Eye (tissue), 1 donor: ENCODE results near the gene TRAF1.

Source experiments
- DNase-seq: peaks from one replicate; pipeline ENCODE4 v3.0.0-alpha.2; 2015

Gene TRAF1

DNA sequence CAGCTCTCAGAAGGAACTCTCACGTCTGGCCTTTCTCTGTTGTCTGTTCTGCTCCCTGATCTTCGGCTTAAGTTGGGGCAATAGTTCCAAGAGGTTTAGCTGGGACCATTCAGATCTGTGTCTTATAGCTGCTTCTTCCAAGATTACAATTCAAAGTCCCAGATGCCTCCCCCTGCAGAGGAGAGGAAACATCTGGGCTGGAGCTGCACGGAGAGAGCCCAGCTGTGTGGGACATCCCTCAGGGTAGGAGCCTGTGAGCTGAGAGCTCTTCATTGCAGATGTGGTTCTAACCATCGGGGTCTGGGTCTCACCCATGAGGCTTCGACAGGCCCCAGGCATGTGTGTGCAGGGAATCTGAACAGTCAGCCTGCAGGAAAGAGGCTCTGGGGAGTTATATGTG lies 40.6 kb downstream of the TRAF1 start:
- DNase-seq: peak; percentile 33

DNA sequence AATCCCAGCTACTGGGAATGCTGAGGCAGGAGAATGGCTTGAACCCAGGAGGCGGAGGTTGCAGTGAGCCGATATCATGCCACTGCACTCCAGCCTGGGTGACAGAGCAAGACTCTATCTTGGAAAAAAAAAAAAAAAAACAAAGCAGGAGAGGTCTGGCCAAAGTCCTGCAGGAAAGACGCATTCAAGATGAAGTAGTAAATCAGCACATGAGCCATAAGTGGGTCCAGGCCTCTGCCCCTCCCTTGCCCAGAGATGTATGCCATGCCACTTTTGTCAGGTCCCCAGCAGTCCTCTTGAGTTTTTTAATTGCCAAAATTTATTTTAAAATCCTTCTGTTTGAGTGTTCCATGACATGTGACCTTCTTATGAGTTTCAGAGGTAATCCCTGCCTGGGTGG lies 41.1 kb downstream of the TRAF1 start:
- no peak for DNase-seq

DNA sequence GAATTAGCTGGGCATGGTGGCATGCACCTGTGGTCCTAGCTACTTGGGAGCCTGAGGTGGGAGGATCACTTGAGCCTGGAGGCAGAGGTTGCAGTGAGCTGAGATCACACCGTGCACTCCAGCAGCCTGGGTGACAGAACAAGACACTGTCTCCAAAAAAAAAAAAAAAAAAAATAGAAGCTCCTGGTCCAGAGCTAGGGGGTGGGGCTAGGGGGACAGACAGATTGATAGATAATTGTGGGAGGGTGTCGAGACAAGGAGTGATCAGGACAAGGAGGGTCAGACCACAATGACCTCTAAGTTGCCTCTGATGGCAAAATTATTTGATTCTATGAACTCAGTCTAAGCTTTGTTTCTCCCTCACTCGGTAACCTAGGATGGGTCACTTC lies 43.0 kb downstream of the TRAF1 start:
- no peak for DNase-seq

DNA sequence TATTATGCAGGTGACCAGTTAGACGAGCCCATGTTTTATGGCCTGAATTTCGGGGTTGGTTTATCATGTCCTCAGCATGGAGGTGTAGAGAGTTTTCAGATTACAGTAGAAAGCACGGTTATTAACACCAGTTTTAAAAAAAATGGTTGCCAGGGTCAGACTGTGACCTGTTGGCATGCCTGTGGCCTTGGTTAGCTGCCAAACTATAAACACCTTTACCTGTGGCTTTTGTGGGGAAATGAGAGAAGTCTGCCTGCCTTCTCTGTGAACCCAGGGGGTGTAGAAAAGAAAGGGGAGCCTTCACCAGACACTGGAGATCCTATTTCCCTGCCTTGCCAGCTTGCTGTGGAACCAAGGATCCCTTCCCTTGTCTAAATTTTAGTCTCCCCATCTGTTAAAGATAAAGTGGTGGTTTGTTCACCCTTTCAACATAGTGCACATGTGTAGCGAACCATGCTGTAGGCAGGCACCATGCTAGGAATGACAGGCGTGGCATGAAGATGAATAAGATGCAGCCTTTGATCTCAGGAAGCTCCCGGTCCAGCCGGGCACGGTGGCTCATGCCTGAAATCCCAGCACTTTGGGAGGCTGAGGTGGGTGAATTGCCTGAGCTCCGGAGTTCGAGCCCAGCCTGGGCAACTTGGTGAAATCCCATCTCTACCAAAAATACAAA lies 43.5 kb downstream of the TRAF1 start:
- no peak for DNase-seq

DNA sequence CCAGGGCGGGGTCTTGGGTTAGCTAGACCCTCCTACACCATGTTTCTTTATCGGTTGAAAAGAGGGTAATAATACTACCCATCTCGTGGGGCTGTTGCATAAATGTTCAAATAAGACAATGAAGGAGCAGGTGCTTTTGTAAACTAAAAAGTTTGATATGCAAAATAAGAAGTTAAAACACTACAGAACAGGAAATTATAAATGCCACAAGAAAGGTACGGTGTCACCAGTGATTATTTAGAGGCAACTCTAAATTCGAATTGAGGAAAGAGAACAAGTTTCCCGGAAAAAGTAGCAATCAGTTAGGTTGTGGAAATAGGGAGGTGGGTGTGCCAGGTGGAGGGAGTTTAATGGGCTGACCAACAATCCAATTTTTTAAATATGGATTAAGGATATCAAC lies 47.1 kb downstream of the TRAF1 start:
- DNase-seq: no peak

DNA sequence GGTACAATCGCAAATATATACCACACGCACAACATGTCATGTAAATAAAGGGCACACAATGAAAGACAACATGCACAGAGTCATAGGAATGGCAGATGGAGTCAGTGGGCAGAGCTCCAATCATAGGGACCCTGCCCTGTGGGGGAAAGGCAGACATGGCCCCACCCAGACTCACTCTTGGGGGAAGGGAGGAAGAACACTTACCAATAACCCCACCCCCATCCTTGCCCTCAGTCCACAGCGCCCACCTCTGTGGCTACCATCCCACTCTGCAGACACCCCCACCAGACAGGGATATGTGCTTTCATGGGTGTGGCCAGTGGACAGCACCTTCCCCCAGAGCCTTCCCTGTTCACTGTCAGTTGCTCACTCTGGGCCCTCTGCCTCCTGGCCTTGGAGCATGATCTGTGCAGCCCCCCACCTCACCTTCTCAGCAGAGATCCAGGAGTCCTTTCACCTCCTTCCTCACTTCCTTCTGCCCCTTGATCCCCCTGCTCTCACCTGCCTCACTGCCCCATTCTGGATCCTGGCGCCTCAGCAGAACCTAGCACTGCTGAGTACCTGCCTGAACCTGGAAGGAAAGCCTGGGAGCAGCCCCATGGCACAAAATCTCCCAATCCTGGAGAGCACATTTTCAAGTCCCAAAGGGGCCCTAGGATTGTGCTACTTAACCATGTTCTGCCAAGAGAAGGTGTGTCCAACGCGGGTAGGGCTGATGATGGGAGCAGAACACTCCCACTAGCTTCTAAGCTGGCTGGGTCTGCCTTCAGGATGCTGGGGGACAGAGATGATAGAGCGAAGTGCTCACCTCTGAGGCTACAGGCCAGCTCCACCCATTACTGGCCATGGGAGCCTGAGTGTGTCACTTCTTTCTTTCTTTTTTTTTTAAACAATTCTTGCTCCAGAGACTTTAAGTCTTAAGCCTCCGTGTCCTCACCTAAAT lies 48.1 kb downstream of the TRAF1 start:
- DNase-seq: no peak

DNA sequence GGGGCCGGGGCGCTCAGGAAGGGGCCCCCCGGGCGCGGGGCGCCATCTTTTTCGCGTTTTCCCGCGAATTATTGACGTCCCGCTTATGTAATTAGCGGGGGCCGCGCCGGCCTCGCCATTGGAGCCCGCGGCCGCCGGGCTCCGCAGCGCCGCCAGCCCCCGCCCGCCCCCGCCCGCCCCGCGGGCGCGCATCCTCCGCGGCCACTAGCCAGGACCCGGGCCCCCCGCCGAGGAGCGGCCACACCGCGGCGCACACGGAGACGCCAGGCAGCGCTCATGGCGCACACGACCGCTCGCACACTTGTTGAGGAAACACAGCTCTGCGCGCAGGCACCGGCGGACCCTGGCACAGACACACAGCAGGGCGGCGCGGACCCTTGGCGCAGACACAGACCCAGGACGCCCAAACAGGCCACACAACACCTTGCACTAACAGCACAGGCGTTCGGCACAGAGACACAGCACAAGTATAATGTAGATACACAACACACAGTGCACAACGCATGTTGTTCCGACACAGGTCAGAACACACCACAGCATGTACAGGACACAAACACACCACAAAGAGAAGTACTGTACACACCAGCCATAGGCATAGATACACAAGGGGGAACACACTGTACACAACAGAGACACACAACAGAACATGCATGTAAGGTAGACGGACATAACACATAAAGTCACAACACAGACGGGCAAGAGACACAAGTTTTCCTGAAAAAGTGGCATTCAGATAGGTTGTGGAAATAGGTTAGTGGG lies 49.1 kb downstream of the TRAF1 start:
- DNase-seq: peak; percentile 76

DNA sequence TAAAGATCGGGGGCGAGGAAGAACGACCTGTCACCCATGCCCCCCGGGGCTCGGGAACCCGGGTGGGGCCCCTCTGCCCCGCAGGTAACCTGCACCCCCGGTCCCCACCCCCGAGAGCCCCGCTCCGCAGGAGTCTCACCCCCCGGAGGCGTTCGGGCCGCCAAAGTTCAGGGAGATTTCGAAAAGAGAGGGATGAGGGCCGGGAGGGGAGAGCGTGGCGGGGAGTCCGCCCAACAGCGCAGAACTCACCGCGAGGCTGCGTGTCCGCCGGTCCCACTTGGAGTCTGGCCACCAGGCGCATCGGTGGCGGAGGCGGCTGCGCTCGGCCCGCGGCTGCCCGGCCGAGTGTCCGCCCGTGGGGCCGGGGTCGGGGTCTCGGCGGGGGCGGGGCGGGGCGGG lies 49.8 kb downstream of the TRAF1 start, which contains the start of gene PHF19:
PHF19 (minus strand) TSS at position 347 of the 399 bp plus-strand sequence. CDS start 2,447 bp downstream, outside the sequence.
- DNase-seq: peak; percentile 59

DNA sequence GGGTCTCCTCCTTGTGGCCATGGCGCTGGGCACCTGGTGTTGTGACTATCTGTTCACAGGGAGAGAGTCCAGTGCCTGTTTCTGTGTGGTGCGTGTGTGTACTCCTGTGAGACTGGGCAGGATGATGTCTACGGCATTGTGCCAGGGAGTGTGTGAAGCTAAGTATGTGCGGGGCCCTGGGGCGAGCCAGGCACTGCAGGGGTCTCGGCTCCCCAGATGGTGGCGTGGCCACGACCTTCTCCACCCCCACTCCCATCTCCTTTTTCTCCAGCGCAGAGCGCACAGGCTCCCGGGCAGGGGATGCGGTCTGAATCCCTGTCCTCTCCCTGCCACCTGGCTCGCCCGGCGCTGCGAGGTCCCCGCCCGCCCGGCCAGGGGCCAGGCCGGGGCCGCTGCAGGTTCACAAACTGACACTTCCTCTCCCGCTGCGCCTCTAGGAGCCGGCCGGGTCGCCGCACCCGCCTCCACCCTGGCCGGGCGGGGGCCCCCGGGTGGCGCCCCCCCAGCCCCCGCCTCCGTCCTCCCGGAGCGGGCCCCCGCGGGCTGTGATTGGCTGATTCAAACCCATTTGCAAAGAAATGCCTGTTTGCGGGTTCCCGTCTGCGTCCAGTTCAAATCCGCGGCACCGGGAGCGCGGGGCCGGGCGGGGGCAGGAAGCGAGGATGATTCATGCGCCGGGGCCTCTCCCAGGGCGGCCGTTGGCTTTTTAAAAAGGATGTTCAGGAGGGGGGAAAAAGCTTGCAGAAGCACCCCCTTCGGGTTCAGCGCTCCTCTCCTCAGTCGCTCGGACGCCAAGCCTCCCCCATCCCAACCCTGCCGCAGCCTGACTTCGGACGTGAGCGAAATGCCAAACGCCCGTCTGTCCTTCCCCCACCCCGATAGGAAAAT lies 50.4 kb downstream of the TRAF1 start:
- DNase-seq: peak; percentile 87

DNA sequence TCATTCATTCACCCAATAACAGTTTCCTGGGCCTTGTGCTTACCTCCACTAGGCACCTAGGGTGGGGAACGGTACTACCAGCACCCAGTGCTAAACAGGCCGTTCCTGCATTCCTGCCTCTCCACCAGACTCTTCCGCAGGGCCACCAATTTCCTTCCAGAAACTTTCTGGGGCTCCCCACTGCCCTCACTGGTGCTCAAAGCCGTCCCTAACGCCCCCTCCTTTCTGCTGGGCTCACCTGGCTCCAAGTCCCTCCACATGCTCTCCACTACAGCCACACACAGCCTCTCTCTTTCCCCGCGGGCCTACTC lies 51.0 kb downstream of the TRAF1 start:
- no peak for DNase-seq

DNA sequence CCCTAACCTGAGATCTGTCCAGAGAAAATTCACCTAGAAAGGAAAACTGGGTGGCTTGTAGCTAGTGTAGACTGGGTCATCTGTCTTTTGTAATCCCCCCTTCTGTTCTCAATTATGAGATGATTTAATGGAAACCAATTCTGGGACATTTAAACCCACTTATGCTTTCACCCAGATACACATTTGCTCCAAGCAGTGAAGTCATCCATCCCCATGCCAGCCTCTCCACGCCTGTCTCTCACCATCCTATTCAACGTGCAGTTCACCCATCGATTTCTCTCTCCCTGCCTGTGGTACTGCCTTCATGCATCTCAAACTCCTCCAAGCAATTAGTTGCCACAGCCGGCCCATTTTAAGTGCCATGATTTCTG lies 51.4 kb downstream of the TRAF1 start:
- DNase-seq: peak; percentile 26

DNA sequence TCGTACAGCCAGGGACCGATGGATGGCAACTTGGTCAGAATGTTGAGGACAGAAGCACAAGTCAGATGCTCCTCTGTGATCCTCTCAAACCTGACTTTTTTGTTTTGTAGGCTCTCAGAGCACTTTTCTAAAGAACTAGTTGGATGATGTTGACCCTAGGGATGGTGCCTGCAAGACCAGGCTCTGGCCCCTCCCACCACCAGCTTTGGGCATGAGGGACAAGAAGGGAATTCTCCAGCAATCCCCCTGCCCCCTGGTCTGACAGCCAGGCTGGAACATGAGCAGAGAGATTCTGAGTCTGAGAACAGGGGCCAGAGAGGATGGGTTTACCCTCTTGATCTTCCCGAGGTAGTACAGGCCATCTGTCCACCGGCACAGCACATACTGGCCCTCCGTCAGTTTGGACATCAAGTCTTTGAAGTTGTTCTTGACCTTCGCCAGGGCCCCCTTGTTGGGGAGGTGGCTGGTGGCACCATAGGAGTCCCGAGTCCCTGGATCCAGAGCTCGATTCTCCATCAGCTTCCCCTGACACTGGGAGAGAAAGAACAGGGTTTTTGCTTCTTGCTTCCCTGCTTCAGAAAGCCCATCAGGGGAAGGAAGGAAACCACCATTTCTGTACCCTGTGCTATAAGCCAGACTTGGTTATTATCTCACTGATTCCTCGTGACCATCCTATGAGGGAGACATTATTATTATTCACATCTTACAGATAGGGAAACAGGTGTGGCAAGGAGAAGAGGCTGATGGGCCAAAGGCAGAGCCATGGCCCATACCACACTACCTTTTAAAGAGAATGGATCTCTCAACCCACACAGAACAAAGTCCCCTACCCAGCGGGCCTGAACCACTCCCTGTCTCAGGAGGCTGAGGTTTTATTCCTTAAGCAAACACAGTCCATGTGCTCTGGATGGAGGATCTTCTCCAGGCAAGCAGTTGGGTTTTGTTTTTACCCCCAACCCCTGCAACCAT lies 52.1 kb downstream of the TRAF1 start:
- DNase-seq: no peak

DNA sequence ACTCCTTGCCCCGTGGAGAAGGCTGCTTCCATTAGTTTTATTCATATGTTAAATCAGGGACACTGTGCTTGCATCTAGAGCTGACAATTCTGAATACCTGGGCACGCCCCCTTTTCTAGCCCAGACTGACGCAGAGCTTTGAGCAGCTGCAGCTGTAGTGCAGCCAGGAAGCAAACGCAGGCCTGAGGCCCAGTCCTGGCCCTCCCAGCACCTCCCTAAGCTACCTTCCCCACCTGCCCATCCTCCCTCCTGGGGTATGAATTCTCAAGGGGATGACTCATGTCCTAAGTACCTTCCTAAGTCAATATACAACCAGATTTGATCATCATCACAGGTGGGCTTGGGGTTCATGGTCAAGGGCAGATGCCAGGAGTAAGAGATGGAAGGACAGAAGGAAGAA lies 53.1 kb downstream of the TRAF1 start:
- no peak for DNase-seq

DNA sequence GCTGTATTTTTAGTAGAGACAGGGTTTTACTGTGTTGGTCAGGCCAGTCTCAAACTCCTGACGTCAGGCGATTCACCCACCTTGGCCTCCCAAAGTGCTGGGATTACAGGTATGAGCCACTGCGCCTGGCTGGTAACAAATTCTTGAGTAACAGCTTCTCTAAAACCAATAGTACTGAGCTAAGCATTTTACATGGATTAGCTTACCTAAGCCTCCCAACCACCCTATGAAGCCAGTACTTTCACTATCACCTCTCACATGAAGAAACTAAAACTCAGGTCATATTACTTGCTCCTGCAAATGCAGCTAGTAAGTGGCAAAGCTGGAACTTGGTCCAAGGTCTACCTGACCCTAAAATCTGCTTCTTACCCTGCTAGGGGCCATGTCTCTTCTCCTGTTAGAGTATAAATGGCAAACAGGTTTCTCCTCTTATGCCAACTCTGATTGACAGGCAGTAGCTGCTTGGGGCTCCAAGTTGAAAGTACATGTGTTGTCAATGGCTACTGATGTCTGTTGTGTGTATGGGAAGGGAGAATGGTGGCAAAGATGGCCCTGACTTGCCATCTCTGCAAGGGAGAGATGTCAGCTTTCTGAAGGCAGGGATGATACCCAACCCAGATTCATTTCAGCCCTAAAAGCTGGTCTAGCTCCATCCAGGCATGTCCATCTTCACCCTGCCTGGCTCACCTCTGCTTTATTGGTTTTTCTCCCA lies 53.6 kb downstream of the TRAF1 start:
- DNase-seq: no peak

DNA sequence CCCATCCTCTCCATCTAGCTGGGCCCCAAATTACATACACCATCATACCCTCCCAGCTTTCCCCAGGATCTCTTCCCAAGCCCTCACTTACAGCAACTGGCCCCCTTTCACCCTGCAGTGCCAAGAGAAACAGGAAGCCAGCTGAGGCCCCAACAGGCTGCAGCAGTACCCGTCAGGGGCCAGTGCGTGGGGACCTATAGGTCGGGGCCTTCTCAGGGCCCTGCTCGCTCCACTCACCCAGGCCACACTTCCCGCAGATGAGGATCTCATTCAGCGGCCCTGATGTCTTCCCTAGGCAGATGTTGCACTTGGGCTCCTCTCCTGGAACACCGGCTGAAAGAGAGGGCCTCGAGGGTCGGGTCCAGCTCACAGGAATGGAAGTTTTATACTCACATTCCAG lies 56.4 kb downstream of the TRAF1 start:
- DNase-seq: no peak

DNA sequence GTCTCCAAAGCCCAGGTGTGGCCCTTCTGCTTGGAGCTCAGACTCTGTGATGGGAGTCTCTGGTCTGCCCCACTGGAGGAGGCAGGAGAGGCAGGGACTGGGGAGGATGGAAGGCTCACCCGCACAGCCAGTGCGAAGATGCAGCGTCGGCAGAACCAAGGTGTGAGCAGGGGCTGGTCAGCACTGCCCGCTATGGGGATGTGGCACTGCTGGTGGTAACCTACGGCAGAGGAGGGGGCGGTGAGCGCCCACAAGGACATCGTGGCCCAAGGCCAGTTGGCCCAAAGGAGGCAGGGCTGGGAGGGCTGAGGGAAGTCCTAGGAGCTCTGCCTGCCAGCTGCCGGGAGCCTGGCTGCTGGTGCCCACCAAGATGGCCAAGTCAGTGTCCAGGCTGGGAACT lies 56.9 kb downstream of the TRAF1 start:
- no peak for DNase-seq

DNA sequence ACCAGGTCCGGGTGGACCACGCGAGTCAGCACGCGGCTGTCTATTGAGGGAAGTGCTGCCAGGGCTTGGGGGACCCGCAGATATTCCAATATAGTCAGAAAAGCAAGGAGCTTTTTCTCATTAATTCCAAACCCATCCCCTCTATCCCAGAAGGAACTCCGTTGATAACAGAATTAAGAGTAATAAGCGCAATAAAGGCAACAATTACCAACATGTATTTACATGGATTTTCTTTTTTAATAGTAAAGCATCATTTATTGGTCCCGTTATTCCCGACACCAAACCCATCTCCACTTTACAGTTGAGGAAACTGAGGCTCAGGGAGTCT lies 57.3 kb downstream of the TRAF1 start:
- no peak for DNase-seq

DNA sequence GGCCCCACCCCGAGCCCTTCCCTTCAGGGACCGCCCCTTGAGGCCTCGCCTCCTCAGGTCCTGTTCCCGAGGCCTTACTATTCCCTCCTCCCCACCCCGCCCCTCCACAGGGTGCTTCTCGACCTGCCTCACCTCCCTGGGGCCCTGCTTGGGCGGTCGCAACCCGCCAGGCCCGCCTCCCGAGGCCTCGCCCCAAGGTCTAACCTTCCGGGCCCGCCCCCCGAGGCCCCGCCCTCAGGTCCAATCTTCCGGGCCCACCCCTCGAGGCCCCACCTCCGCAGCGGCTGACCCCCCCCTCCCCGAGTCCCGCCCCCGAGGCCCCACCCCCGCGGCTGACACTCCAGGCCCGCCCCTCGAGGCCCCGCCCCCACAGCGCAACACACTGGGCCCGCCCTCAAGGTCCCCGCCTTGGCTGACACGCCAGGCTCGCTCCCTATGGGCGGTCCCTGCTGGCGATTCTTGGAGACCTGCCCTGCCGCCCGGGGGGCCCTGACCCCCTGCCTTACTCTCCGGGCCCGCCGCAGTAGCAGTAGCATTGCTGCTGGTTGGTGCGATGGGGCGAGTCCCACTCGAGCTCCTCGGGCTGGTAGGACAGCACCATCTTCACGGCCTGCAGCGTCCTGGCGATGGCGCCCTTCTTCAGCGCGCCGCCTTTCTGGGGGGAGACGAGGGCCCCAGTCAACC lies 57.8 kb downstream of the TRAF1 start:
- peak; percentile 96 for DNase-seq

DNA sequence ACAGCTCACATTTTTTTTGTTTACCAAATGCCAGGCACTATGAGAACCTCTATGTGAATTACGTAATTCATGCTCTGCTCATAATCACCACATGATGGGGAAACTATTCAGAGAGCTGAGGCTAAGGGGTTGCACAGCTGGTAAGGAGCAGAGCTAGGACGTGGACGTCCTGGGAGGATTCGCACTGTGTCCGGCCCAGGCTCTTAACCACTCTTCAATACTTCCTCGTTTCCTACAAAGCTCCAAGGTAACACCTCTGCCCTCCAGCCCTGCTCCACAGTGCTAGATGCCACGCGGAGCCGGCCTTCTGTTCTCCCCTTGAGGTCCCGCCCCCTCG lies 58.3 kb downstream of the TRAF1 start:
- DNase-seq: no peak

DNA sequence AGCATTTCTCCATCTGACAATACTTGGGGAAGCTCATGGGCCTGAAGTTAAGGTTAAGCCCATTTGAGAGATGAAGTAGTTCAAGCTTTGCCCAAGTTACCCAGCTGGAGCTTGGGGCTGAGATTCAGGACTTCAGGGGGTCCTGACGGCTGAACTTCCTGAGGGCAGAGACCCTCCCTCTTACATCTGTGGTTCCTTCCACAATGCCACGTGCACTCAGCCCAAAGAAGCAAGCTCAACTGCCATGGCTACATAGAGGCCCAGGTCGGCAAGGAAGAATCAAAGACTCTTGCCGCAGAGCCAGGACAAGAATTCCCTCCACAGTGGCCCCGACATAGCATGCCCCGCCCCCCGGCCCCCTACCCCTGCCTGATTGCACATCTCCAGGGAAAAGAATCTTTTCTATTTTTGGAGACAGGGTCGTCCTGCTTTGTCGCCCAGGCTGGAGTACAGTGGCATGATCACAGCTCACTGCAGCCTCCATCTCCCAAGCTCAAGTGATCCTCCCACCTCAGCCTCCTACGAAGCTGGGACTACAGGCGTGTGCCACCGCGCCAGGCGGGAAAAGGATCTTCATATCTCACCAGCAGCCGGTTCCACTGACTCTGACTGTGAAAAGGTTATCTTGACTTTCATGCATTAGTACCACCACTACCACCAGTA lies 58.8 kb downstream of the TRAF1 start:
- no peak for DNase-seq
